Adrenal gland (tissue), 12 donors: ENCODE results near the gene SNURF. TPM values are rescaled to one million over a fixed set of nuclear protein-coding genes. Genes with fewer than 3 reads are reported as not detected.

Experiments
- DNase-seq, 7 donors: peaks; one replicate each; pipeline ENCODE4 v3.0.0-alpha.2; 2019 to 2020
- H3K27ac ChIP-seq, 5 donors: fragments of 200-600 bp; sonication (generic) in 4 of 5; 1 replicate in 3 of 5; 2 replicates in 2 of 5; pipeline versions ENCODE4 v1.5.1 to v1.8.0; 2016 to 2020; ENCODE audit warnings: mild to moderate bottlenecking in 1 of 5
- H3K27me3 ChIP-seq: fragments of 200-600 bp; 2 replicates; pipeline ENCODE4 v1.8.0; 2021
- H3K36me3 ChIP-seq, 2 donors: fragments of 200-600 bp; replicated peaks in 1 of 2; 1 replicate in 1 of 2; 2 replicates in 1 of 2; pipeline versions ENCODE4 v1.5.1 to v1.8.0; 2018 to 2022
- H3K4me1 ChIP-seq, 2 donors: fragments of 200-600 bp; replicated peaks in 1 of 2; 1 replicate in 1 of 2; 2 replicates in 1 of 2; pipeline versions ENCODE4 v1.5.1 to v1.8.0; 2018 to 2021
- H3K4me3 ChIP-seq, 4 donors: fragments of 200-600 bp; sonication (generic) in 3 of 4; one replicate each; pipeline ENCODE4 v1.5.1; 2016 to 2018
- H3K9me3 ChIP-seq, 3 donors: fragments of 200-600 bp; sonication (generic) in 1 of 3; replicated peaks in 1 of 3; 1 replicate in 2 of 3; 2 replicates in 1 of 3; pipeline versions ENCODE4 v1.5.1 to v1.8.0; 2016 to 2021
- CTCF ChIP-seq, 6 experiments: fragments of 450-650 bp in 4 of 6; fragments of 200-600 bp in 2 of 6; sonication (generic) in 1 of 6; IDR thresholded peaks; 1 replicate in 5 of 6; 2 replicates in 1 of 6; pipeline versions ENCODE4 v1.5.1 to v1.8.0; 2016 to 2021; ENCODE audit warnings: antibody characterized with exemption in 6 of 6, mild to moderate bottlenecking in 2 of 6, moderate library complexity in 1 of 6
- POLR2A ChIP-seq, 2 donors: fragments of 450-650 bp; IDR thresholded peaks; one replicate each; pipeline ENCODE4 v1.6.1; 2017; ENCODE audit warnings: antibody characterized with exemption in 2 of 2, mild to moderate bottlenecking in 2 of 2, moderate library complexity in 1 of 2
- WGBS, 4 donors: extraction: QIAGEN DNeasy Blood & Tissue Kit in 2 of 4; methylation state at CpG; one replicate each; pipeline versions ENCODE4 v1.1.5 to v1.1.7; 2013 to 2017; 5-methylcytosine and 5-hydroxymethylcytosine counted together
- intact Hi-C, 2 donors: fragments of 100-400 bp; cut with DNase I; formaldehyde crosslinking; loops; one replicate each; pipeline versions ENCODE4 v1.14.1 to v1.15.0; 2022 to 2023
- polyA plus RNA-seq, 3 donors: library from polyadenylated mRNA; stranded (reverse); fragments of 200-250 nt in 2 of 3; fragments of 350-450 nt in 1 of 3; fragmentation: Illumina TruSeq in 1 of 3; extraction: RNeasy Lipid Tissue Mini Kit (QIAGEN cat#74804) in 1 of 3; gene quantifications; one replicate each; pipeline ENCODE4 v1.2.3, GENCODE V29; 2013 to 2014
- total RNA-seq, 9 donors: library from RNA; depleted of rRNA in 4 of 9; stranded (reverse); fragments of >200 nt in 4 of 9; fragments of 120-200 nt in 1 of 9; fragmentation: NEBNext Ultra II Directional in 1 of 9; extraction: Animal tissue kit (Norgen Biotek cat#: 25700) in 1 of 9; gene quantifications; one replicate each; pipeline versions ENCODE4 v1.1.0 to v1.2.4, GENCODE V29; 2013 to 2023
- donor health status: healthy with polysubstance abuse.
- donor health status: Bipolar disorder and iron deficiency.
- donor health status: DM: yes; HTN: yes; CAD: no.
- donor health status: DM: no; HTN: no; CAD: no.
- donor health status: DM: no; HTN: no; CAD: no.
- donor health status: DM: yes; HTN: yes; CAD: no.

The SNURF gene
- total and polyA plus RNA-seq, 12 donors = 0.66 to 52.9 (median 15.6) TPM

- intact Hi-C loops = no loop called here
- WGBS, 4 donors = 65 to 79% (median 76%) methylated on average over 1 of the region's 1 CpG
Measured at GRCh38 chr15:24945711-24946110, 9.1 kb upstream of the SNURF start.

GRCh38 chr15:24948495-24948894 is 6.3 kb upstream of the SNURF start:
- no peak for TF ChIP-seq CTCF (IDR thresholded peaks at IDR 0.05)
- intact Hi-C loops = no loop called here
- 49 to 63% (median 61%) methylated on average over 3 of the region's 3 CpGs for WGBS, 4 donors

More at GRCh38 chr15:24945711-24946110, 9.1 kb upstream of the SNURF start:
- no peak overlapping the region for H3K27ac ChIP-seq
- no peak overlapping the region for H3K4me3 ChIP-seq
- no peaks in the 10 kb centered on the region for H3K9me3 ChIP-seq
- no peak for DNase-seq
- H3K4me1 ChIP-seq = no peaks in the 10 kb centered on the region
- no peaks in the 10 kb centered on the region for H3K27me3 ChIP-seq
- H3K36me3 ChIP-seq = no peaks in the 10 kb centered on the region
- TF ChIP-seq POLR2A (IDR thresholded peaks at IDR 0.05) (no peak), CTCF (IDR thresholded peaks at IDR 0.05) (no peak)

GRCh38 chr15:24955531-24955921 is 739 bp downstream of the SNURF start:
- no peak for TF ChIP-seq POLR2A (IDR thresholded peaks at IDR 0.05)
- TF ChIP-seq CTCF (IDR thresholded peaks at IDR 0.05) = no peak
- no peaks in the 10 kb centered on the region for H3K36me3 ChIP-seq
- peak overlapping the region; percentile 23 to 99 (median 93) for H3K27ac ChIP-seq
- H3K27me3 ChIP-seq = no peaks in the 10 kb centered on the region
- DNase-seq = peak; percentile 14 to 57 (median 24)
- H3K9me3 ChIP-seq = no peaks in the 10 kb centered on the region
- 47 to 68% (median 55%) methylated on average over 31 of the region's 31 CpGs for WGBS, 4 donors
- H3K4me1 ChIP-seq = peaks cover 0 to 10% of the 10 kb centered on the region in 2 donors
- peak overlapping the region; percentile 37 to 80 (median 43) for H3K4me3 ChIP-seq
- intact Hi-C loops = no loop called here

More at GRCh38 chr15:24948495-24948894, 6.3 kb upstream of the SNURF start:
- no peak for DNase-seq
- H3K27ac ChIP-seq = no peak overlapping the region
- no peaks in the 10 kb centered on the region for H3K27me3 ChIP-seq
- H3K4me3 ChIP-seq = no peak overlapping the region
- H3K4me1 ChIP-seq = no peaks in the 10 kb centered on the region
- no peaks in the 10 kb centered on the region for H3K9me3 ChIP-seq
- H3K36me3 ChIP-seq = no peaks in the 10 kb centered on the region

GRCh38 chr15:24956111-24956838 is 1.5 kb downstream of the SNURF start:
- peak overlapping the region; percentile 23 to 99 (median 93) for H3K27ac ChIP-seq
- no peak for TF ChIP-seq CTCF (IDR thresholded peaks at IDR 0.05)
- TF ChIP-seq POLR2A (IDR thresholded peaks at IDR 0.05) = peak; percentile 66 to 86

More at GRCh38 chr15:24956111-24956838, 1.5 kb downstream of the SNURF start:
- intact Hi-C loops = no loop called here
- peak overlapping the region; percentile 27 to 80 (median 43) for H3K4me3 ChIP-seq
- DNase-seq = peak; percentile 74 to 88 (median 83)
- 50 to 56% (median 51%) methylated on average over 17 to 28 of the region's 28 CpGs for WGBS, 4 donors
- no peaks in the 10 kb centered on the region for H3K36me3 ChIP-seq
- no peaks in the 10 kb centered on the region for H3K27me3 ChIP-seq
- H3K4me1 ChIP-seq = peaks cover 0 to 10% of the 10 kb centered on the region in 2 donors
- H3K9me3 ChIP-seq = no peaks in the 10 kb centered on the region
